ENCODE data around the gene MMEL1. TPM values are rescaled to one million over a fixed set of nuclear protein-coding genes. Genes with fewer than 3 reads are reported as not detected.
"Not testable (repeated sequence)": the region's sequence is repeated elsewhere in the genome, so short reads cannot be mapped to it uniquely, and the experiment has no call there.

Gene MMEL1
- total RNA-seq, 2 donors from 2014 or later: 0.54 to 0.87 TPM

DNA sequence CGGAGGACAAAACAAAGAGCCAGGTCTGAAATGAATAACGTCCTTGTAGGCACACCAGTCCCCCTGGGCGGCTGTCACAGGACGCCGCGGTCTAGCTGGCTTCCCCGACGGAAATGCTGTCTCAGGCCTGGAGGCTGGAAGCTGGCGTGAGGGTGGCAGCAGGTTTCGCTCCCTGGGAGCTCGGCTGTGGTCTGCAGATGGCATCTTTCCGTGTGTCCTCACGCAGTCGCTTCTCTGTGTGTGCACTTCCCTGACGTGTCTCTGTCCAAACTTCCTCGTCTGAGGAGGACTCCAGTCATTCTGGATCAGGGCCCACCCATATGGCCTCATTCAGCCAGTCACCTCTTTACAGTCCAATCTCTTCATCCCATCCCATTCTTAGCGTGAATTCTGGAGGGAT lies 62.5 kb downstream of the MMEL1 start:
- Mint-ChIP-seq H3K4me3 (no peak overlapping the region), H3K36me3 (ENCODE audit: low read depth) (peaks cover 4% of the 10 kb centered on the region), H3K9me3 (peaks cover 11% of the 10 kb centered on the region), H3K4me1 (peaks cover 5% of the 10 kb centered on the region), H3K27me3 (no peaks in the 10 kb centered on the region), H3K27ac (no peak overlapping the region)
- ATAC-seq (replicated peaks): no peak

DNA sequence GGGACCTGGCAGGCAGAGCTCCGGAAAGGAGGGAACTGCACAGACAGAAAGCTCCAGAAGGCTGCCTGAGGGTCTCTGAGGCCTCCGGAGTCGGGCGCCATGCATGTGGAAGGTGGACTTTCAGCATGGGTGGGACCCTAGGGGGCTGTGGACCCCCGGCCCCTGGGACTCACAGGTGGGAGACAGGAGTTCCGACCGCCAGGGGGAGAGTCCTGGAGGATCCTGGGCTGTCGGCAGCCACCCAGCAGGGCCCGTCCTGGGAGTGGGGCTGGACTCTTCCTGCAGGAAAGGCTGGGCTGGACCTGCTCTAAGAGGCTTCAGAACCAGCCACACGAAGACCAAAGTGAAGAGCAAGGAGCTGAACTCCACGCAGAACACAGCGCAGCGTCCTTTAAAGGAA lies 63.1 kb downstream of the MMEL1 start:
- not testable (repeated sequence) for H3K27ac Mint-ChIP-seq; ATAC-seq (replicated peaks); H3K4me3 Mint-ChIP-seq; H3K4me1 Mint-ChIP-seq; H3K36me3 Mint-ChIP-seq (ENCODE audit: low read depth); H3K27me3 Mint-ChIP-seq
- H3K9me3 Mint-ChIP-seq: peaks cover 11% of the 10 kb centered on the region

DNA sequence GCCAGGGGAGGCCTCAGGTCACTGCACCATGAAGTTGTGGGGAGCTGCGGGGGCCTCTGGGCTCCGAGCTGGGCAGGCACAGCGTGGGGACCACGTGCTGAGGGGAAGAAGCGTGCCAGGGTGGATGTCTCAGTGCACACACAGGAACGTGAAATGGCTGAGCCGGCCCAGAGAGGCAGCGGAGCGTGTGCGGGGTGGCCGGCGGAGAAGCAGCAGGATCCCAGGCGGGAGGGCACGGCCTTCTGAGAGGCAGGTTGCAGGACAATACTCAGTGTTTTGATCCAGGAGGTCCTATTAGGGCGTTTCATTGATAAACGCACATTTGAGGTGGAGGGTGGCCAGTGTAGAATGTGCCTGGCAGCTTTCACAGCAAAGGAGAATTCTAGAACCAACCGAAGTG lies 63.8 kb downstream of the MMEL1 start:
- no peak overlapping the region for H3K4me3 Mint-ChIP-seq
- peaks cover 11% of the 10 kb centered on the region for H3K9me3 Mint-ChIP-seq
- H3K4me1 Mint-ChIP-seq: peaks cover 5% of the 10 kb centered on the region
- no peaks in the 10 kb centered on the region for H3K27me3 Mint-ChIP-seq
- no peak for ATAC-seq (replicated peaks)
- H3K27ac Mint-ChIP-seq: no peak overlapping the region
- H3K36me3 Mint-ChIP-seq (ENCODE audit: low read depth): peaks cover 4% of the 10 kb centered on the region

DNA sequence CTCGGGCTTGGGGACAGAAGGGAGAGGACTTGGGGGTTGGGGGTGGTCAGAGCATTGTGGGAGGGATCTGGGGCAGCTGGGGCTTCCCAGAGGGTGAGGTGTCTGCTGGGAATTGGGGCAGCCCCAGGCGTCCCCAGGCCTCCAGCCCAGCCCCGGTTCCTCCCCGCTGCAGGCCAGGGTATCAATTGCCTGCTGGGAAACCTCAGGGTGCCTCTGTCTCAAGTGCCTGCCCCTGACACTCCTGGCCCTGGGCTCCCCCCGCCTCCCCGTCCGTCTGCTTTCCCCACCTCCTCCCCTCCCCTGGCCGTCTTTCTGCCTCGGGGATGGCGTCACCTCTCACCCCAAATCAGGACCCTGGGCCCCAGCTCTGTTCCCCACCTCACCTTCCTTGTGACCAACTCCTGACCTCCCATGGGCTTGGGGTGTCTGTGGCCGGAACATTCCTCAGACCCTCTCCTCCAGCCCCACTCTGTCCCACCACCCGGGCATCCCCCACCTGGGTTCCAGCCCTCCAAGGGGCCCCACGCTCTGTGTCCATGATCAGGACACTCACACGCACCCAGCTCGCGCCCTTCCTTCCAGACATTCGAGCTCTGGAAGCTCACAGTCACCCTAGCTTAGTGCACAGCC lies 64.5 kb downstream of the MMEL1 start:
- not testable (repeated sequence) for H3K27ac Mint-ChIP-seq

DNA sequence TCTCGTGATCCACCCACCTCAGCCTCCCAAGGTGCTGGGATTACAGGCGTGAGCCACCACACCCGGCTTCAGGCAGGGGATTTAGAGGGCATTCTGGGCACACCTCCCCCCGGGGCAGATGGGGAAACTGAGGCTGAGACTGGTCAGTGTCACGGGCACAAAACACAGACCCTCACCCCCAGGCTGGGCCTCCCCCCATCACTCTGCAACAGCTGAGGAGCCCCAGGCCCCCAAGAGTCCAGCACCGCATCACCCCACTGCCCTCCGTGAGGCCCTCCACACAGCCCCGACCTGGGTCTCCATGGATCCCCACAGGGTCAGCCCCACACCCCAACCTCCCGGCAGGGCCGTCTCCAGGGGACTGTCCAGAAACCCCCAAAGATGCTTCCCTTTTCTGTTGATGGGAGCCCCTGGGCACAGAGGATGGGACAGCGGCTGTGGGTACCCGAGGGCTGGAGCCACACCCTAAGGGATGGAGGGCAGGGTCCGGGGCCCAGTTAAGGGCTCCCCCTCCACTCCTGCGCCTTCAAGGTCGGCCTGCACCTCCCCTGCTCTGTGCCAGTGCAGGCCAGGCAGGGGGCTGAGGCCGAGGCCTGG lies 65.6 kb downstream of the MMEL1 start:
- Mint-ChIP-seq H3K4me1 (no peaks in the 10 kb centered on the region), H3K9me3 (no peaks in the 10 kb centered on the region), H3K27ac (no peak overlapping the region), H3K36me3 (ENCODE audit: low read depth) (peaks cover 17% of the 10 kb centered on the region), H3K27me3 (no peaks in the 10 kb centered on the region), H3K4me3 (no peak overlapping the region)
- peak; percentile 8 for ATAC-seq (replicated peaks)

More for the DNA sequence above, 64.5 kb downstream of the MMEL1 start:
- not testable (repeated sequence) for H3K4me3 Mint-ChIP-seq; H3K36me3 Mint-ChIP-seq (ENCODE audit: low read depth); H3K4me1 Mint-ChIP-seq; H3K27me3 Mint-ChIP-seq; H3K9me3 Mint-ChIP-seq
- ATAC-seq (replicated peaks): peak; percentile 34

DNA sequence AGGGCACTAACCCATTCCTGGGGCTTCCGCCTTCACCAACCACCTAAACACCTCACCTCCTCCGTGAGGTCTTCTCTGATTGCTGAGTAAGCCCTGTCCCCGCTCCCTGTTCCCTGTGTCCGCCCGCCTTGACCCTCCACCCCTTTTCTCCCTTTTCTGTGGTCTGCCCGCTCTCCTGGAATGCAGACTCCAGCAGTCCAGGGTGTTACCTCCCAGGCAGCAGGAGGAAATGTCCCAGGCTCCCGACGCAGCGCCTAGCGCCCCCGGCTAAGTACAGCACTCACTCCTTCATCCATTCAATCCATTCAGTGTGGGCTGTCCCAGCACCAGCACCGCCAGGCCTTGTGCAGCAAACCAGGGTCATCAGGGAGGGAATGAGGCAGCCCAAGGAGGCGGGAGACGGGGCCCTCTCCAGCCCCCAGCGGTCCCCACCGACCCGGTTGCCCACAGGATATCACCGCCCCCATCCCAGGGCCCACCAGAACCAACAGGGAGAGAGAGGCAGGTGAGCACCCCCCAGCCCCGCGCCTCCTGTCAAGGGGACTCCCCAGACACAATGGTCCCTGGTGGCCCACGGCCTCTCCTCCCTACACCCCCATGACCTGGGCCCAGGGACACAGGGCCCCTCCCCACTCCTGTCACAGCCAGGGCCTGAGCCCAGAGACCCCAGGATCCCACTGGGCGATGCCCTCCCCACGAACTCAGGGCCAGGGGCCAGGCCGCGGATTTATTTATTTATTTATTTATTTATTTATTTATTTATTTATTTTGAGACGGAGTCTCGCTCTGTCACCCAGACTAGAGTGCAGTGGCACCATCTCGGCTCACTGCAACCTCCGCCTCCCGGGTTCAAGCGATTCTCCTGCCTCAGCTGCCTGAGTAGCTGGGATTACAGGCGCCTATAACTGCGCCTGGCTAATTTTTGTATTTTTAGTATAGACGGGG lies 66.4 kb downstream of the MMEL1 start:
- no peaks in the 10 kb centered on the region for H3K9me3 Mint-ChIP-seq
- peaks cover 24% of the 10 kb centered on the region for H3K36me3 Mint-ChIP-seq (ENCODE audit: low read depth)
- H3K27ac Mint-ChIP-seq: no peak overlapping the region
- no peak overlapping the region for H3K4me3 Mint-ChIP-seq
- peaks cover 2% of the 10 kb centered on the region for H3K4me1 Mint-ChIP-seq
- no peak for ATAC-seq (replicated peaks)
- no peaks in the 10 kb centered on the region for H3K27me3 Mint-ChIP-seq

DNA sequence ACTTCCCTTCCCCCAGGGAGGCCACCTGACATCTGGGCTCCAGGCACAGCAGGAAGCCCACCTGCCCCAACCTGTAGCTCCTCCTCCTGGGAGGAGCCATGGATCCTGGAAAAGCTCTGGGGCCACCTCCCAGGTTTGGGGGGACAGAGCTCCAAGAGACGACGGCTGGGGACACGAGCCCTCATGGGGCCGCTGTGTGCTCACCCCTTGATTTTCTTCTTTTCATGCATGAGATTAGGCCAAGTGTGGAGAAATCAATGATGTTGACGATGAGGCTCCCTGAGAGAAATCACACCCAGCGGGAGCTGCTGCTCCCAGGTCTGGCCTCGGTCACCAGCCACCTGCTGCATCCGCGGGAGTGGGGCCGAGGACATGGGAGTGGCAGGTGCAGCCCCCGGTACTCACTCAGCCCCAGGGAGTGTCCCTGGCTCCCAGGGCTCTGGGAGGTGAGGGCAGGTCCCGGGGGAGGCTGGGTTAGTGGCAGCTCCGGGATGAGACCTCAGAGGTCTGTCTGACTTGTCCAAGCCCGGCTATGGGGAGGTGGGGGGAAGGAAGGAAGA lies 67.9 kb downstream of the MMEL1 start:
- peaks cover 6% of the 10 kb centered on the region for H3K4me1 Mint-ChIP-seq
- H3K27me3 Mint-ChIP-seq: no peaks in the 10 kb centered on the region
- H3K4me3 Mint-ChIP-seq: no peak overlapping the region
- ATAC-seq (replicated peaks): no peak
- H3K9me3 Mint-ChIP-seq: no peaks in the 10 kb centered on the region
- peaks cover 35% of the 10 kb centered on the region for H3K36me3 Mint-ChIP-seq (ENCODE audit: low read depth)
- H3K27ac Mint-ChIP-seq: peak overlapping the region; percentile 46

DNA sequence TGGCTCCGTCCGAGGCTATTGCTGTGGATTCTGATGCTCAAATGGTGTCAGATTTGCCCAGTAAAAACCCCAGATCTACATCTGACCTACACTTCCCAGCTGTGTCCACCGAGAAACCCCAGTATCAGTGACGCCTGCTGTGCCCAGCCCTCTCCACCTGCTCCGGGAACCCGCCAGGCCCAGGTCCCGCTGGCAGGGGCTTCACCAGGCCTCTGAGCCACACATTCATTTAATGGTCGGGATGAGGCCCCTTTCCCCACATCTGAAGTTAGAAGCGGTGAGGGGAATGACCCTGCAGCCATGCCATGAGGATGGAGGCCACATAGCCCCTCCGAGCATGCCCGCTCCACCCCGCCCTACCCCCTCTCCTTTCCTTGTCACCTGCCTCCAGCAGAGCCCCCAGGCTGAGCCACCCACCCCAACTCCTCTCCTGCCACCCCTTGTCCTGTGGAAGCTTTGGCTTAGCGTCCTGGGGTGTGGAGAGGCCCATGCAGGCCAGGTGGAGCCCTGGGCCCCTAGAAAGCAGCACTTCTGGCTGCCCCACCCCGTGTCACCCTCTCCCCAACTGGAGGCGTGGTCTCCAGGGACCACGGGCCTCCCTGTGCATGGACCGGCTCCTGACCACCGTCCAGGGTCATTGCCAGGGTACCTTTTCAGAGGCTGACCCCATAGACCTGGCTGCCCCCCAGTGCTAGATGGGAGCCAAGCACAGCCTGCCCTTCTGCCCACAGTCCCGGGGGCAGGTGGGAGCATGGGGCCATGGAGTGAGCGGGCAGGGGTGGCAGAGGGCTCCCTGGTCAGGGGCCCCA lies 68.6 kb downstream of the MMEL1 start:
- peak overlapping the region; percentile 46 for H3K27ac Mint-ChIP-seq

DNA sequence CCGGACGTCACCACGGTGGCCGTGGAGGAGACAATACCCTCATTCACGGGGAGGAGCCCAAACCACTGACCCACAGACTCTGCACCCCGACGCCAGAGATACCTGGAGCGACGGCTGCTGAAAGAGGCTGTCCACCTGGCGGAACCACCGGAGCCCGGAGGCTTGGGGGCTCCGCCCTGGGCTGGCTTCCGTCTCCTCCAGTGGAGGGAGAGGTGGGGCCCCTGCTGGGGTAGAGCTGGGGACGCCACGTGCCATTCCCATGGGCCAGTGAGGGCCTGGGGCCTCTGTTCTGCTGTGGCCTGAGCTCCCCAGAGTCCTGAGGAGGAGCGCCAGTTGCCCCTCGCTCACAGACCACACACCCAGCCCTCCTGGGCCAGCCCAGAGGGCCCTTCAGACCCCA lies 69.6 kb downstream of the MMEL1 start:
- Mint-ChIP-seq H3K4me3 (no peak overlapping the region), H3K27ac (no peak overlapping the region), H3K36me3 (ENCODE audit: low read depth) (peaks cover 50% of the 10 kb centered on the region), H3K9me3 (no peaks in the 10 kb centered on the region), H3K4me1 (peaks cover 6% of the 10 kb centered on the region), H3K27me3 (no peaks in the 10 kb centered on the region)
- no peak for ATAC-seq (replicated peaks)

More for the DNA sequence above, 68.6 kb downstream of the MMEL1 start:
- Mint-ChIP-seq H3K4me3 (no peak overlapping the region), H3K9me3 (no peaks in the 10 kb centered on the region), H3K27me3 (no peaks in the 10 kb centered on the region), H3K4me1 (peaks cover 6% of the 10 kb centered on the region), H3K36me3 (ENCODE audit: low read depth) (peaks cover 41% of the 10 kb centered on the region)
- ATAC-seq (replicated peaks): no peak

DNA sequence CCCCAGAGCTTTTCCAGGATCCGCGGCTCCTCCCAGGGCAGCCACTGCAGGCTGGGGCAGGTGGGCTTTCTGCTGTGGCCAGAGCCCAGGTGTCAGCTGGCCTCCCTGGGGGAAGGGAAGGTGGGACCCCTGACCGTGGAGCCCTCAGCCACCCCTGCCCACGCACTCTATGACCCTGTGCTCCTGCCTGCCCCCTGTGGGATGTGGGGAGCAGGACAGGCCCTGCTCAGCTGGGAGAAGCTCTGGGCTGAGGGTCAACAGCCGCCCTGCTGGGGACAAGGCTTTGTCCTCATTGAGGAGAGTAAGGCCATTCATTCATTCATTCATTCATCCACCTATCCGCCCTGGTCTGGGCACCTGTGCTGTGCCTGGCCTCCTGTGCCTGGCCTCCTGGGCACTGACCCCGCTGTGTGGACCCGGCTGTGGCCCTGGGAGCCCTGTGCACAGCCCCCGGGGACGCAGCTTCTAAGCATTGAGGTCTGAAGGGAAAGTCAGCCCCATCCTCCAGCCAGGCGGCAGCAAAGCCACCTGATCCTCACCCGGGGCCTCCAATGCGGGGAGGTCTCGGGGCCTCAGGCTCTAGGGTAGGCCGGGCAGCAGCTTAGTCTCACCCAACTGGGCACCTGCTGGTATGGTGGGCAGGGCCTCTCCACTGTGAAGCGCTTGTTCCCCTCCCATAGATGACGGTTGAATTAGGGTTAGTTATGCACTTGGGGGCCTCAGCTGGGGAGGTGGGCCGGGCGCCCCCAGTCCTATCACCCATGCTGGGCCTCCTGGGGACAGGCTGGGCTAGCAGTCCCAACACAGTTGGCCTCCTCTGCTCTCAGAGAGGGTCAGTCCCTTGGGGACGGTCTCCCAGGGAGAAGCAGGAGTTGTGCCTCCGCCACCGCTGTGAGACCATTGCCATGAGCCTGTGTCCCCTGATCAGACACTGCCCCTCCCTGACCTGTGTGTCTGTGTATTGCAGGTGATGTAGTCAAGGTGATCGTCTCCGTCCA lies 70.6 kb downstream of the MMEL1 start:
- H3K4me3 Mint-ChIP-seq: no peak overlapping the region
- H3K27me3 Mint-ChIP-seq: no peaks in the 10 kb centered on the region
- peak; percentile 48 for ATAC-seq (replicated peaks)
- no peak overlapping the region for H3K27ac Mint-ChIP-seq
- peaks cover 56% of the 10 kb centered on the region for H3K36me3 Mint-ChIP-seq (ENCODE audit: low read depth)
- H3K4me1 Mint-ChIP-seq: peaks cover 6% of the 10 kb centered on the region
- H3K9me3 Mint-ChIP-seq: no peaks in the 10 kb centered on the region

DNA sequence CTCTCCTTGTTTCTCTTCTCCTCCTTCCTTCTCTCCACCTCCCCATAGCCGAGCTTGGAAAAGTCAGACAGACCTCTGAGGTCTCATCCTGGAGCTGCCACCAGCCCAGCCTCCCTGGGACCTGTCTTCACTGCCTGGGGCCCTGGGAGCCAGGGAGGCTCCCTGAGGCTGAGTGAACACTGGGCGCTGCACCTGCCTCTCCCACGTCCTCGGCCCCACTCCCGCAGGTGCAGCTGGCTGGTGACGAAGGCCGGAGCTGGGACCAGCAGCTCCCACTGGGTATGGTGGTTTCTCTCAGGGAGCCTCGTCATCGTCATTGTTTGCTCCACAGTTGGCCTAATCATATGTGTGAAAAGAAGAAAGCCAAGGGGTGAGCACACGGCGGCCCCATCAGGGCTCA lies 71.4 kb downstream of the MMEL1 start:
- no peak for ATAC-seq (replicated peaks)

DNA sequence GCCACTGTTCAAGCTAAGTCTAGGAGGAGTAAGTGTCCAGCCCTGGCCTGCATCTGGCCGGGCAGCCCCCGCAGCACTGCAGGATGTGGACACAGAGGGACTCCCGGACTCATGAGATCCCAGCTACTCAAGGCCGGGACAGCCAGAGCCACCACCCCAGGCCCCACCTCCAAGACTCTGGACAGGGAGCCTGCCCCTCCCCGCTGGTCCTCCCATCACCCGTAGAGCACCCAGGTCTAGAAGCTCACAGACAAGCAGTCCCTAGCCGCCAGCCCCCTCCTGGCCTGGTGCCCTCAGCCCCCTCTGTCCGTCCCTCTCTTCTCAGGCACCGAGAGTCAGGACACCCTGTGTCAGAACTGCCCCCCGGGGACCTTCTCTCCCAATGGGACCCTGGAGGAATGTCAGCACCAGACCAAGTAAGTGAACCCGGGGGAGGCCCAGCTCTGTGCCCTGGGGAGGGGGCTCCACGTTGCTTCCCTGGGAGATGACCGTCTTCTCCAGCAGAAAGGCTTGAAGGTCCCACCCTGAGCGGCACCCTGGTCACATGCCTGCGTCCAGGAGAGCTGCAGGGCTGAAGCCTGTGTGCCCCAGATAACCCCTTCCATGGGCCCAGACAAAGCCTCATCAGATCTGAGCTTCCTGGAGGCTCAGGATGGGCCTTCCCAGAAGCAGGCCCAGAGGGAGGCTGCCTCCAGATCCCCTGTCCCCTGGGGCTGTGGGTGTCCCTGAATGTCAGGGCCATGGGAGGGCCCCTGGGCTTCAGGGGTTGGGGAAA lies 72.3 kb downstream of the MMEL1 start:
- no peaks in the 10 kb centered on the region for H3K27me3 Mint-ChIP-seq
- peaks cover 73% of the 10 kb centered on the region for H3K36me3 Mint-ChIP-seq (ENCODE audit: low read depth)
- H3K4me1 Mint-ChIP-seq: peaks cover 6% of the 10 kb centered on the region
- H3K27ac Mint-ChIP-seq: no peak overlapping the region
- no peaks in the 10 kb centered on the region for H3K9me3 Mint-ChIP-seq
- no peak for ATAC-seq (replicated peaks)
- no peak overlapping the region for H3K4me3 Mint-ChIP-seq

More for the DNA sequence above, 71.4 kb downstream of the MMEL1 start:
- peak overlapping the region; percentile 31 for H3K4me3 Mint-ChIP-seq
- peaks cover 63% of the 10 kb centered on the region for H3K36me3 Mint-ChIP-seq (ENCODE audit: low read depth)
- H3K27ac Mint-ChIP-seq: peak overlapping the region; percentile 58
- H3K9me3 Mint-ChIP-seq: no peaks in the 10 kb centered on the region
- H3K4me1 Mint-ChIP-seq: peaks cover 6% of the 10 kb centered on the region
- no peaks in the 10 kb centered on the region for H3K27me3 Mint-ChIP-seq
